Activated gamma-delta T cell (primary cell): ENCODE results near the gene ULK1.
"Not testable (repeated sequence)": the region's sequence is repeated elsewhere in the genome, so short reads cannot be mapped to it uniquely, and the experiment has no call there.

Experiments used
- DNase-seq: peaks from one replicate; lab custom pipeline; 2025; lab: John Stamatoyannopoulos, UW

ULK1 gene

DNA sequence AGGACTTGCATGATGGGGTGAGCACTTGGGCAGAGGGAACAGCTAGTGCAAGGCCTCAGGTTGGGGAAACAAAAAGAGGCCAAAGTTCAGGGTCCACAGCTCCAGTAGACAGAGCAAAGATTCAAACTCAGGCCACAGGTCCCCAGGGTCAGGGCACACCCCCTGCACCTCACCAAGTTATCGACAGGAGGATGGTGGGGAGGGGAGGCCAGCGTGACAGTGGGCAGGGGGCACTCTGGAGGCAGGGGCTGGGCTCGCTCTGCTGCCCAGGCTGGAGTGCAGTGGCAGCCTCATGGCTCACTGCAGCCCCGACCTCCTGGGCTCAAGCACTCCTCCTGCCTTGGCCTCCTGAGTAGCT lies 32.4 kb upstream of the ULK1 start:
- no peak for DNase-seq

DNA sequence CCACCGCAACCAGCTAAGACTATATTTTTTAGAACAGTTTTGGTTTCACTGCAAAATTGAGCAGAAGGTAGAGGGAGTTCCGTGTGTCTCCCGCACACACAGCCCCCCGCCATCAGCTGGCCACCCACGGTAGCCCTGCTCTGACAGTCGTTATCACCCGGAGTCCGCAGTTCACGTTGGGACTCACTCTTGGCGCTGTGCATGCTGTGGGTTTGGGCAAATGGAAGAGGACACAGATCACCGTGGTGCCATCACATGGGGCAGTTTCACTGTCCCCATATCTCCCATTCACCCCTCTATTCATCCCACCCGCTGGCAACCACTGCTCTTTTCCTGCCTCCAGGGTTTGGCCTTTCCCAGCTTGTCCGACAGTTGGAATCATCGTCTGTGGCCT lies 31.8 kb upstream of the ULK1 start:
- DNase-seq: no peak

- DNase-seq: no peak
Observed at GRCh38 chr12:131862994-131863710, 31.3 kb upstream of the ULK1 start.

- DNase-seq: no peak
Observed at GRCh38 chr12:131863711-131864396, 30.6 kb upstream of the ULK1 start.

- no peak for DNase-seq
Observed at GRCh38 chr12:131864469-131864868, 30.0 kb upstream of the ULK1 start.

- DNase-seq: no peak
Observed at GRCh38 chr12:131865180-131865875, 29.1 kb upstream of the ULK1 start.

DNA sequence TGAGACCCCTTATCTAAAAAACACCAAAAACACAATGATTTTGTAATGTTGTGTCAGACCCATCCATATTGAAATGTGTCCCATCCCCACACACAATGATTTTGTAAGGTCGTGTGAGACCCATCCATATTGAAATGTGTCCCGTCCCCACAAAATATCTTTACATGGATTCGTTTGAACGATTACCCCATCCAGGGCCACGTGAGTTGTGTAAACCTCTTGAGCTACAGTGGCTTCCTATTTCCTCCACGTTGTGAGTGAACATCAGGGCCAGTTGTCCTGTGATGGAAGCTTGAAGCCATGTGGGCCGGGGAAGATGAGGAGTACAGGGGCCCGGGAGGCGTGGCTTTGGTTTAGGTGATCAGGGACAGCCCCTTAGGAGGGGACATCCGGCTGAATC lies 27.0 kb upstream of the ULK1 start:
- no peak for DNase-seq

DNA sequence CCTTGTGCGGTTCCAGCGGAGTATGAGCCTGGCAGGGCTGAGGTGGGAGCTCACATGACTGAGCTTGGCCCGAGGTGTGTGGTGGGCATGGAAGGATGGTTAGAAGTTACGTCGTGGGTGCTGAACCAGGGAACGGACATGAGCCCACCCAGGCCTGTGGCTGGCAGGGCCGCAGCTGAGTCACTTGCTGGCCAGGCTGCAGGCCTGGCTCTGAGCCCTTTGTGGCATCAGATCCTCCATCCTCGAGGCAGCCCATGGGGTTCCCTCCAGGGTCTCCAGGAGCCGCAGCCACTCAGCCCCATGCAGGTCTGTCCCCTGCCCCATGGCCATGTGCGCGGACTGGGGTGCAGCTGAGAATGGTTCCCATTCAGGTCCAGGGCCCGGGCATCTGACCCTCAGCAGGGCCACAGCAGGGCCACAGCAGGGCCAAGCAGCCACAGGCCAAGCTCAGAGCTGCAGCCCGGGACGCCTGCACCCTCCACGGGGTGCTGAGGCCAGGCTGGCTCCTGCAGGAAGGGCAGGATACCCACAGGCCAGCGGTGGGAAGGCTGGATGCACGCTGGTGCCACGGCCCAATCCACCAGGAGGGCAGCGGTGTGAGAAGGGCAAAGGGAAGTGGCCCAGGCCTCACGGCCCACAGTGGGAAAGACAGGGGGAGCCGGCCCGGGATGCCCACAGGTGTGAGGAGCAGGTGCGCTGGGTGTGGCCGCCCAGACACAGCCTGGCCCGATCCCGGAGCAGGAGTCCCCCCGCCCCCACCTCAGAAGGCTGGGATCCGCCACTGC lies 26.3 kb upstream of the ULK1 start:
- DNase-seq: no peak

GRCh38 chr12:131869871-131870418 lies 24.5 kb upstream of the ULK1 start:
- DNase-seq: no peak

GRCh38 chr12:131871677-131872076 lies 22.7 kb upstream of the ULK1 start:
- no peak for DNase-seq

DNA sequence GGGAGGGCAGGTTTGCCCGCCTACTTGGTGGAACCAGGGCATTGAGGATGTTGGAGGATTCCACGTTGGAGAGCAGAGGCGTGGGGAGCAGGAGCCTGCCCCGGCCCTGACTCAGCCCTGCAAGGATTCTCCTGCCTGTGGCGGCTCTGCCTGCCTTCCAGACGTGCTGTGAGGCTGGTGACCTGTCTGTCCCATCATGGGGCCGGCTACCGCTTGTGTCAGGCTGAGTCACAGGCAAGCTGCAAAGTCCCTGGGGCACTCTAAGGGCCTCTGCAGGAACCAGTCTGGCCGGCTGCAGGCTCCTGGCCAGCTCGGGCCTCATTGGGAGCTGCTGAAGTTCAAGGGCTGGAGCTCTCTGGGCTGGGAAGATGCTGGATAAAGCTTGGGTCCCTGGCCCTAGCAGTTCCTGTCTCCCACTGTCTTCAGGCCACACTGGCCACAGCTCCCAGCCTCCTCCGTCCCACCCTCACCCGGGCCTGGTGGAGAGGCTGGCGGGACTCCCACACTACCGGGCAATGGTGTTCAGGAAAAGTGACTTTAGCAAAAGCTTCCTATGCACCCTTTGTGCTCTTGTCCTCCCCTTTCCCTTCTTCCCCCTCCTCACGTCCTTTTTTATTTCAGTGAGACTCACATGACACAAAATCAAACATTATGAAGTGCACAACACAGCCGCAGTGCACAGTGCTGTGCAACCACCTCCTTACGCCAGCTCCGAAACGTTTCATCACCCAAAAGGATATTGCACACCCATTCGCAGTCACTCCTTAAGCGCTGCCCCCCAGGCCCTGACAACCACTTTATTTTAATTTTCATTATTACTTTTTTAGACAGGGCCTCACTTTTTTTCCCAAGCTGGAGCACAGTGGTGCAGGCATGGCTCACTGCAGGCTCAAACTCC lies 22.0 kb upstream of the ULK1 start:
- DNase-seq: no peak

DNA sequence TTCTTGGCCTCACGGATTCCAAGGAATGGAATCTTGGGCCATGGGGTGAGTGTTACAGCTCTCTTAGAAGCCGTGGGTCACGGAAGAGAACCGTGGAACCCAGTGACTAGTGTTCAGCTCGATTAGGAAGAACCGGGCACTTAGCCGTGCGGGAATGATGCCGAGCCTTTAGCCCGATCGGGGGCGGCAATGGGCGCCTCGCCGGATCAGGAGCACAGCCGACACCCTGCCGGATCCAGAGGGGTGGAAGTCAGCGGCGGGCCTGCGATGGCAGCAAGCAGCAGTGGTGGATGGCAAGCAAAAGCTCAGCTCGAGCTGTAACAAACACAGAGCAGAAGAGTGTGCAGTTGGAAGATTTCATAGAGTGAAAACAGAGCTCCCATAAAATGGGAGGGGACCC lies 21.1 kb upstream of the ULK1 start:
- DNase-seq: no peak

DNA sequence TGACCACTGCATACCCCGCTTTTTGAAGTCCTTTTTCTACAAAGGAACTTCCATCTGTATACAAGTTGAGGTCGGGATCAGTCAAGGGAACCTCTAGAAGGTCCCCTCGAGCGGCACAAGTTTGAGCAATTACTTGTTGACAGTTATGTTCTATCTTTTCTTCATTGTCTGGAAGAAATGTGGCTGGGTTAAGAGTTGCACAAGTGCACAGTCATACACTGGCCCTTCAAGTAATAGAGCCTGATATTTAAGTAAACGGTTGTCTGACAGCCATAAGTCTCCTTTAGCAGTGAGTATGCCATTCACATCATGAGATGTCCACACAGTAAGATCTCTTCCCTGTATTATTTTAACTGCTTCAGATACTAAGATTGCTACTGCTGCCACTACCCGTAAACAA lies 19.4 kb upstream of the ULK1 start:
- not testable (repeated sequence) for DNase-seq

GRCh38 chr12:131877216-131877615 lies 17.2 kb upstream of the ULK1 start:
- DNase-seq: not testable (repeated sequence)

GRCh38 chr12:131878436-131878835 lies 16.0 kb upstream of the ULK1 start:
- DNase-seq: not testable (repeated sequence)

- no peak for DNase-seq
Observed at GRCh38 chr12:131882804-131883520, 11.5 kb upstream of the ULK1 start.

DNA sequence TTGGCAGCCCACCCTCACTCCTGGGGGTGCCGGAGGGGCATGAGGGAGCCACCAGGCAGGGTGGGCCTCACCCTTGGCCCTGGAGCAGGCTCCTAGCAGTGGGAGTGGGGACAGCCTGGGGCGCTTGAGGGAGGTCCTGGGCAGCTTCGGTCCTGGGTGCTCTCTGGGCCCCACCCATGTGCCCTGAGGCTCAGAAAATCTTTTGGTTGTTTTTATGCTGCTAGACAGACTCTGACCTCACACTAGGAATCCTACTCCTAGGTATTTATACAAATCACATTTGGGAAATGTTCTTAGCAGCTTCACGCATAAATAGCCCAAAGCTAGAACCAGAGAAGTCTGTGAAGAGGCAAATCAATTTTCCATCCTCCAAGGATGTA lies 10.9 kb upstream of the ULK1 start:
- DNase-seq: no peak

DNA sequence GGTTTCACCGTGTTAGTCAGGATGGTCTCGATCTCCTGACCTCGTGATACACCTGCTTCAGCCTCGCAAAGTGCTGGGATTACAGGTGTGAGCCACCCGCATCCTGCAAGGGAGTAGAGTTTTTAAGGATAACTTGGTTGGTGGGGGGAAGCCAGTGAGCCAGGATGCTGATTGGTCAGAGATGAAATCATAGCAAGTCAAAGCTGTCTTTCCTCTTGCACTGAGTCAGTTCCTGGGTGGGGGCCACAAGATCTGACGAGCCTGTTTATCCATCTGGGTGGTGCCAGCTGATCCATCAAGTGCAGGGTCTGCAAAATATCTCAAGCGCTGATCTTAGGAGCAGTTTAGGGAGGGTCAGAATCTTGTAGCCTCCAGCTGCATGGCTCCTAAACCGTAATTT lies 9.3 kb upstream of the ULK1 start:
- DNase-seq: not testable (repeated sequence)

DNA sequence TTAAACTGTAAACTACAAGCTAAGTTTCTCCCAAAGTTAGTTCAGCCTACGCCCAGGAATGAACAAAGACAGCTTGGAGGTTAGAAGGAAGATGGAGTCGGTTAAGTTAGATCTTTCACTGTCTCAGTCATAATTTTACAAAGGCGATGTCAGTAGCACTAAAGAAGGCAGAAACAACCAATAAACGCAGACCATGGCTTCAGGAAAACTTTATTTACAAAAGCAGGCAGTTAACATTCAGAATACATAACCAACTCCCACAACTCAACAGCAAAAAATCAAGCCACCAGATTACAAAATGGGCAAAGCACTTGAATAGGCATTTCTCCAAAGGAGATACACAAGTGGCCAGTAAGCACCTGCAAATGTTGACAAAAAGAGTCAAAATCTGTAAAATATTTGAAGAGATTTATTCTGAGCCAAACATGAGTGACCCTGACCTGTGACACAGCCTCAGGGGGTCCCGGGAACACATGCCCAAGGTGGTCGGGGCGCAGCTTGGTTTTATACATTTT lies 8.8 kb upstream of the ULK1 start:
- no peak for DNase-seq

DNA sequence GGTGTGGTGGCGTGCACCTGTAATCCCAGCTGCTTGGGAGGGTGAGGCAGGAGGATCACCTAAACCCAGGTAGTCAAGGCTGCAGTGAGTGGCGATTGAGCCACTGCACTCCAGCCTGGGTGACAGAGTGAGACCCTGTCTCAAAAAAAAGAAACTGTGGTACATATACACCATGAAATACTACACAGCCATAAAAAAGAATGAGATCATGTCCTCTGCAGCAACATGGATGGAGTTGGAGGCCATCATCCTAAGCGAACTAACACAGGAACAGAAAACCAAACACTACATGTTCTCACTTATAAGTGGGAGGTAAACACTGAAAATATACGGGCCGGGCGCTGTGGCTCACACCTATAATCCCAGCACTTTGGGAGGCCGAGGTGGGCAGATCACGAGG lies 2.7 kb upstream of the ULK1 start:
- not testable (repeated sequence) for DNase-seq
